Aorta (tissue), 5 donors: ENCODE results near the gene RIPK3. TPM values are rescaled to one million over a fixed set of nuclear protein-coding genes. Genes with fewer than 3 reads are reported as not detected.

Source experiments
- ATAC-seq: fragments of 200-7000 bp; cut with Tn5 transposase; one replicate; pipeline ENCODE4 v1.9.1; 2022; ENCODE audit warnings: moderate library complexity; ENCODE audit not compliant: low FRiP score
- DNase-seq, 2 donors: peaks; one replicate each; pipeline ENCODE4 v3.0.0-alpha.2; 2020
- H3K27ac ChIP-seq, 2 donors: one replicate each; pipeline ENCODE4 v1.5.1; 2013; ENCODE audit warnings: low read length in 2 of 2, mild to moderate bottlenecking in 2 of 2, moderate library complexity in 2 of 2, control low read depth in 1 of 2, inconsistent platforms in 1 of 2, low read depth in 1 of 2
- H3K27me3 ChIP-seq, 2 donors: one replicate each; pipeline ENCODE4 v1.6.1; 2013; ENCODE audit warnings: control low read depth in 1 of 2, low read length in 1 of 2, mild to moderate bottlenecking in 1 of 2, moderate library complexity in 1 of 2; ENCODE audit not compliant: insufficient read depth in 2 of 2, control insufficient read depth in 1 of 2
- H3K36me3 ChIP-seq, 2 donors: one replicate each; pipeline ENCODE4 v1.6.1; 2013; ENCODE audit warnings: control low read depth in 1 of 2, low read length in 1 of 2, mild to moderate bottlenecking in 1 of 2; ENCODE audit not compliant: insufficient read depth in 2 of 2, control insufficient read depth in 1 of 2
- H3K4me1 ChIP-seq, 2 donors: one replicate each; pipeline ENCODE4 v1.6.1; 2013; ENCODE audit warnings: low read length in 2 of 2, control low read depth in 1 of 2, mild to moderate bottlenecking in 1 of 2, moderate library complexity in 1 of 2; ENCODE audit not compliant: insufficient read depth in 2 of 2, control insufficient read depth in 1 of 2
- H3K4me3 ChIP-seq, 2 donors: one replicate each; pipeline ENCODE4 v1.5.1; 2013; ENCODE audit warnings: low read length in 2 of 2, control low read depth in 1 of 2, mild to moderate bottlenecking in 1 of 2
- H3K9me3 ChIP-seq: one replicate; pipeline ENCODE4 v1.6.1; 2013; ENCODE audit warnings: mild to moderate bottlenecking, low read length; ENCODE audit not compliant: control insufficient read depth
- WGBS, 2 donors: extraction: QIAGEN DNeasy Blood & Tissue Kit; methylation state at CpG; one replicate each; pipeline ENCODE4 v1.1.7; 2013; 5-methylcytosine and 5-hydroxymethylcytosine counted together
- intact Hi-C, 2 donors: fragments of 100-400 bp; cut with DNase I; formaldehyde crosslinking; loops; one replicate each; pipeline versions ENCODE4 v1.14.2 to v1.15.0; 2022
- polyA plus RNA-seq, 2 donors: library from polyadenylated mRNA; stranded (reverse); fragments of 200-250 nt; gene quantifications; one replicate each; pipeline ENCODE4 v1.2.3, GENCODE V29; 2013
- total RNA-seq, 2 donors: library from RNA; stranded (reverse); fragmentation: NEBNext Ultra II Directional; extraction: Animal tissue kit (Norgen Biotek cat#: 25700); gene quantifications; one replicate each; pipeline ENCODE4 v1.2.1, GENCODE V29; 2021
- donor health status: healthy with polysubstance abuse.
- donor health status: Bipolar disorder and iron deficiency.
- donor health status: DM: no; HTN: no; CAD: no.
- donor health status: DM: no; HTN: no; CAD: no.
- donor health status: DM: yes; HTN: yes; CAD: no.

Gene RIPK3
- total and polyA plus RNA-seq, 4 donors, result 4.0 to 15.8 (median 7.1) TPM

GRCh38 chr14:24298892-24299254, 40.9 kb downstream of the RIPK3 start:
- Histone ChIP-seq H3K36me3 (peaks cover 0 to 3% of the 10 kb centered on the region in 2 donors), H3K4me1 (no peaks in the 10 kb centered on the region), H3K27me3 (no peaks in the 10 kb centered on the region), H3K27ac (no peak overlapping the region), H3K4me3 (peak overlapping the region; percentile 58 to 90), H3K9me3 (no peaks in the 10 kb centered on the region)
- ATAC-seq (peak; percentile 4), DNase-seq (no peak)
- 50 to 51% methylated on average over 7 of the region's 7 CpGs for WGBS, 2 donors
- intact Hi-C loops, result loop anchor here in 1 of 2 donors (5.0 kb wide), 1 partner anchor 57 kb away; the partner anchor contains the start of gene TINF2

- 54 to 57% methylated on average over 5 of the region's 5 CpGs for WGBS, 2 donors
- Histone ChIP-seq H3K27ac (no peak overlapping the region), H3K36me3 (no peaks in the 10 kb centered on the region), H3K4me3 (no peak overlapping the region), H3K4me1 (no peaks in the 10 kb centered on the region), H3K27me3 (no peaks in the 10 kb centered on the region), H3K9me3 (no peaks in the 10 kb centered on the region)
- intact Hi-C loops, result loop anchor here (1.0 to 5.0 kb wide), 2 partner anchors 54 to 55 kb away; partner anchors contain the start of gene TINF2 (in 1 of the 2)
- DNase-seq (no peak), ATAC-seq (no peak)
Measured at GRCh38 chr14:24297190-24297964, 42.4 kb downstream of the RIPK3 start.

DNA sequence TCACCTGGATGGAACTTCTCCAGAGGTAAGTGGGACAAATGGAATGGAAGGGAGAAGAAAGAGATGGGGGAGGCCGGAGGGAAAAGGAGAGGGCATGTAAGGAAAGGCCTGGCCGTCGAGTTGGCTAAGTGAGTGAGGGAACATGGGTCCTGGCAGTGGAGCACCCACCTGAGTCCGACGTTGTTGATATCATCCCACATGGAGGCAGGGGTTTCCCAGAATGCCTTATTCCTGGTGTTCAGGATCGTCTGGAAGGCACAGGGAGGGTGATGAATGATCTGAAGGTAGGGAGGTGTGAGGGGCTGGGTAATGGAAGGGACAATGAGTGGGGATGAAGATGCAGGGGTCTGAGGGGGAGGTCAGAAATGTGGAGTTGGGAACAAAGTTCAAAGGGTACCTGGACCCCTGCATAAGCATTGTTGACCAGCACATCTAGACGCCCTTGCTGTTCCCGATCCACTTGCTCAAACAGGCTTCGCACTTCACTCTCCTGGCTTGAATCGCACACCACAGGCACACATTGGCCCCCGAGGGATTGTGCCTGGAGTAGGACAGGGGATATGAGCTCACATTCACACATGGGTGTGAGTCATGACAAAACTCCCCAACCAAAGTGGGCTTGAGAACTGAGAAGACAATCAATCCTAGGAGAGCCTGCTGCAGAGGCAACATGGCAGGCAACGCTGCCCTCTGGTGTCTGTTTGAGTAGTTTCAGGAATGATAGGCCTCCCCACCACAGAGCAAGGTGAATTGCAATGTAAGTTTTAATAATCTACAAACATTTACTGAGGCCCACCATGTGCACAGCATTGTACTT, 43.2 kb downstream of the RIPK3 start:
- DNase-seq (peak in 1 of 2 donors; percentile 71), ATAC-seq (peak; percentile 74)
- WGBS, 2 donors, result 55 to 57% methylated on average over 12 of the region's 12 CpGs
- no peaks in the 10 kb centered on the region for H3K4me1 ChIP-seq
- no peaks in the 10 kb centered on the region for H3K36me3 ChIP-seq
- H3K27me3 ChIP-seq, result no peaks in the 10 kb centered on the region
- no peak overlapping the region for H3K4me3 ChIP-seq
- no peak overlapping the region for H3K27ac ChIP-seq
- H3K9me3 ChIP-seq, result no peaks in the 10 kb centered on the region
- intact Hi-C loops, result loop anchor here (1.0 to 5.0 kb wide), 2 partner anchors 53 to 54 kb away; partner anchors contain the start of gene TINF2 (in 1 of the 2)

DNA sequence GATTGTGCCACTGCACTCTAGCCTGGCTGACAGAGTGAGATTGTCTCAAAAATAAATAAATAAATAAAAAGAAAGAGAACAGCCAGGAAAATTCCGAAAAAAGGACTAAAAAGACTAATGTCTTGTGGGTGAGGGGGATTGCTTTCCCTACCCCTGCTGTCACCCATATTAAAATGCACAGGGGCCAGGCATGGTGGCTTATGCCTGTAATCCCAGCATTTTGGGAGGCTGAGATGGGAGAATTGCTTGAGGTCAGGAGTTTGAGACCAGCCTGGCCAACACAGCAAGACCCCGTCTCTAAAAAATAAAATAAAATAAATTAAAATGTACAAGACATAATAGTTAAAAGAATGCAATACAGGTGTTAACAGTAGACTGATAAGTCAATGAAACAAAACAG, 46.3 kb downstream of the RIPK3 start:
- H3K27me3 ChIP-seq, result no peaks in the 10 kb centered on the region
- peaks cover 0 to 6% of the 10 kb centered on the region in 2 donors for H3K36me3 ChIP-seq
- ATAC-seq, result no peak
- no peaks in the 10 kb centered on the region for H3K9me3 ChIP-seq
- intact Hi-C loops, result no loop called here
- H3K4me3 ChIP-seq, result no peak overlapping the region
- WGBS, 2 donors, result 92 to 93% methylated on average over 2 of the region's 2 CpGs
- DNase-seq, result no peak
- no peaks in the 10 kb centered on the region for H3K4me1 ChIP-seq
- no peak overlapping the region for H3K27ac ChIP-seq

- intact Hi-C loops, result no loop called here
- ATAC-seq, result no peak
- Histone ChIP-seq H3K4me3 (no peak overlapping the region), H3K27me3 (no peaks in the 10 kb centered on the region), H3K36me3 (peaks cover 0 to 6% of the 10 kb centered on the region in 2 donors), H3K9me3 (no peaks in the 10 kb centered on the region), H3K27ac (no peak overlapping the region), H3K4me1 (no peaks in the 10 kb centered on the region)
- WGBS, 2 donors, result 93 to 95% methylated on average over 11 of the region's 11 CpGs
- DNase-seq, result no peak
Measured at GRCh38 chr14:24292118-24292807, 47.5 kb downstream of the RIPK3 start.

GRCh38 chr14:24291446-24292117, 48.2 kb downstream of the RIPK3 start:
- no peaks in the 10 kb centered on the region for H3K27me3 ChIP-seq
- peaks cover 0 to 6% of the 10 kb centered on the region in 2 donors for H3K36me3 ChIP-seq
- DNase-seq, result no peak
- no peak for ATAC-seq
- no peaks in the 10 kb centered on the region for H3K4me1 ChIP-seq
- no peaks in the 10 kb centered on the region for H3K9me3 ChIP-seq
- 91% methylated on average over 3 of the region's 3 CpGs for WGBS, 2 donors
- intact Hi-C loops, result no loop called here
- no peak overlapping the region for H3K4me3 ChIP-seq
- H3K27ac ChIP-seq, result no peak overlapping the region

- Histone ChIP-seq H3K27me3 (no peaks in the 10 kb centered on the region), H3K36me3 (peaks cover 0 to 6% of the 10 kb centered on the region in 2 donors), H3K4me3 (no peak overlapping the region), H3K27ac (no peak overlapping the region), H3K9me3 (no peaks in the 10 kb centered on the region), H3K4me1 (no peaks in the 10 kb centered on the region)
- DNase-seq, result no peak
- WGBS, 2 donors, result 83 to 89% methylated on average over 9 of the region's 9 CpGs
- intact Hi-C loops, result no loop called here
- ATAC-seq, result no peak
Measured at GRCh38 chr14:24290746-24291145, 49.0 kb downstream of the RIPK3 start.

- intact Hi-C loops, result no loop called here
Measured at GRCh38 chr14:24289649-24290280, 50.0 kb downstream of the RIPK3 start.

More at GRCh38 chr14:24289649-24290280, 50.0 kb downstream of the RIPK3 start:
- no peak overlapping the region for H3K4me3 ChIP-seq
- no peaks in the 10 kb centered on the region for H3K9me3 ChIP-seq
- peaks cover 0 to 6% of the 10 kb centered on the region in 2 donors for H3K36me3 ChIP-seq
- DNase-seq, result no peak
- WGBS, 2 donors, result 76 to 86% methylated on average over 6 of the region's 6 CpGs
- H3K4me1 ChIP-seq, result no peaks in the 10 kb centered on the region
- no peak for ATAC-seq
- no peaks in the 10 kb centered on the region for H3K27me3 ChIP-seq
- H3K27ac ChIP-seq, result no peak overlapping the region
